Right ventricle myocardium superior (tissue), 1 donor: ENCODE measurements around the gene MATN1. TPM values are rescaled to one million over a fixed set of nuclear protein-coding genes. Genes with fewer than 3 reads are reported as not detected.

ENCODE experiments used
- ATAC-seq: fragments of 200-7000 bp; cut with Tn5 transposase; one replicate; pipeline ENCODE4 v1.9.1; 2020; ENCODE audit warnings: mild to moderate bottlenecking; ENCODE audit not compliant: poor library complexity
- DNase-seq: peaks from one replicate; pipeline ENCODE4 v3.0.0-alpha.2; 2020
- intact Hi-C: fragments of 100-400 bp; cut with DNase I; formaldehyde crosslinking; loops from one replicate; pipeline ENCODE4 v1.11.2; 2022
- microRNA-seq: library from miRNA; unstranded; fragments of <30 nt; microRNA quantifications from one replicate; pipeline ENCODE4 v1.2.0, GENCODE V29; 2020
- total RNA-seq: library from RNA; stranded (reverse); fragmentation: NEBNext Ultra II Directional; extraction: Animal tissue kit (Norgen Biotek cat#: 25700); gene quantifications from one replicate; pipeline ENCODE4 v1.2.1, GENCODE V29; 2021
- donor health status: DM: no; HTN: yes; CAD: no; lungs with severe emphysema.

Gene MATN1
- total RNA-seq, 1 donor from 2014 or later = not detected

GRCh38 chr1:30662291-30662840 is 61.0 kb downstream of the MATN1 start:
- DNase-seq (no peak), ATAC-seq (no peak)
- intact Hi-C loops = no loop called here

- no peak for DNase-seq
- intact Hi-C loops = no loop called here
- no peak for ATAC-seq
Observed at GRCh38 chr1:30661311-30661710, 62.1 kb downstream of the MATN1 start.

Small RNAs within 50 kb of the gene (microRNA-seq; reads per million reads assigned to microRNA genes)
- not detected for gene MIR4420

Other genes starting within 250 kb of the MATN1 start
- gene LAPTM5, start 34.2 kb upstream of the MATN1 start, total RNA-seq = 19.5 TPM
- 19.9 TPM for gene SDC3, start 185.2 kb upstream of the MATN1 start, total RNA-seq